Activated naive CD4-positive, alpha-beta T cell treated with anti-CD3 and anti-CD28 coated beads for 36 hours (primary cell): ENCODE data around the gene USP6. TPM values are rescaled to one million over a fixed set of nuclear protein-coding genes. Genes with fewer than 3 reads are reported as not detected.
"Not testable (repeated sequence)": the region's sequence is repeated elsewhere in the genome, so short reads cannot be mapped to it uniquely, and the experiment has no call there.

Source experiments
- CTCF ChIA-PET: fragments of 350-600 bp; sonication (Branson Sonifier 250); formaldehyde crosslinking; loops from one replicate; lab custom pipeline; 2021; ENCODE audit warnings: antibody characterized with exemption; lab: Charles Lee
- DNase-seq: peaks from one replicate; pipeline ENCODE4 v3.0.0-alpha.2; 2020
- H3K27ac Mint-ChIP-seq: one replicate; pipeline ENCODE4 v1.8.0; 2021; ENCODE audit warnings: mild to moderate bottlenecking, mixed read lengths
- H3K27me3 Mint-ChIP-seq: one replicate; pipeline ENCODE4 v1.8.0; 2021; ENCODE audit warnings: low read depth, mixed read lengths
- H3K36me3 Mint-ChIP-seq: one replicate; pipeline ENCODE4 v1.8.0; 2021; ENCODE audit warnings: low read depth, mixed read lengths
- H3K4me1 Mint-ChIP-seq: one replicate; pipeline ENCODE4 v1.8.0; 2021; ENCODE audit warnings: low read depth, mixed read lengths
- H3K4me3 Mint-ChIP-seq: one replicate; pipeline ENCODE4 v1.8.0; 2021; ENCODE audit warnings: mild to moderate bottlenecking, moderate library complexity, mixed read lengths
- H3K9me3 Mint-ChIP-seq: one replicate; pipeline ENCODE4 v1.8.0; 2021; ENCODE audit warnings: mixed read lengths
- intact Hi-C: fragments of 100-400 bp; cut with micrococcal nuclease; formaldehyde crosslinking; loops from one replicate; pipeline ENCODE4 v1.15.1; 2023
- total RNA-seq, 2 experiments: library from RNA; stranded (reverse); gene quantifications; one replicate each; pipeline ENCODE4 v1.2.3, GENCODE V29; 2021

Gene USP6
- total RNA-seq, 2 experiments from 2014 or later, result 0.05 TPM; not detected in 1

- intact Hi-C loops, result no loop called here
- Mint-ChIP-seq H3K9me3 (peaks cover 38% of the 10 kb centered on the region), H3K4me1 (peaks cover 9% of the 10 kb centered on the region), H3K27me3 (peaks cover 11% of the 10 kb centered on the region), H3K36me3 (peaks cover 35% of the 10 kb centered on the region), H3K4me3 (peak overlapping the region; percentile 72), H3K27ac (no peak overlapping the region)
- CTCF ChIA-PET, result no interaction called here
- peak; percentile 38 for DNase-seq
Measured at GRCh38 chr17:5097101-5097834, 18.6 kb upstream of the USP6 start.

GRCh38 chr17:5099271-5099670 is 16.6 kb upstream of the USP6 start:
- Mint-ChIP-seq H3K27me3 (peaks cover 11% of the 10 kb centered on the region), H3K4me3 (no peak overlapping the region), H3K27ac (no peak overlapping the region), H3K4me1 (peaks cover 9% of the 10 kb centered on the region), H3K36me3 (peaks cover 23% of the 10 kb centered on the region), H3K9me3 (peaks cover 24% of the 10 kb centered on the region)
- DNase-seq, result no peak
- intact Hi-C loops, result no loop called here
- CTCF ChIA-PET, result no interaction called here

DNA sequence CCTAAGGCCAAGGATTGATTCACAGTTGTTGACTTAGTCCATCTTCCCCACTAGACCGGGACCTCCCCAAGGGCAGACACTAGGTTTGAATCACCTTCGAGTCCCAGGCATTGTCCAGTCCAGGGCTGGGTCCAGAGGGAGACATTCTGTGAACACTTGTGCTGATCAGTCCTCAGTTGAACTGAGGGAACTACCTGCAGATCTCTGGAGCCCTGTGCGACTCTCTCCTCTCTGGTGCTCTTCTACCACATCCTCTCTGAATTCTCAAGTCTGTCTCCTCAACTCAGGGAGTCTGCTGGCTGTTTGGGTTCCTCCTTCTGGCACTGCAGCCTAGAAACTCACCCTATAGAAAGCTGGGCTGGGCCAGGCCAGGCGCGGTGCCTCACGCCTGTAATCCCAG is 15.0 kb upstream of the USP6 start:
- Mint-ChIP-seq H3K36me3 (peaks cover 25% of the 10 kb centered on the region), H3K4me3 (no peak overlapping the region), H3K4me1 (peaks cover 9% of the 10 kb centered on the region), H3K27me3 (peaks cover 11% of the 10 kb centered on the region), H3K27ac (no peak overlapping the region), H3K9me3 (peaks cover 19% of the 10 kb centered on the region)
- DNase-seq, result no peak
- intact Hi-C loops, result no loop called here
- CTCF ChIA-PET, result no interaction called here

GRCh38 chr17:5110816-5111215 is 5.0 kb upstream of the USP6 start:
- H3K36me3 Mint-ChIP-seq, result peaks cover 65% of the 10 kb centered on the region
- H3K4me3 Mint-ChIP-seq, result peak overlapping the region; percentile 89
- peaks cover 10% of the 10 kb centered on the region for H3K27me3 Mint-ChIP-seq
- H3K4me1 Mint-ChIP-seq, result peaks cover 27% of the 10 kb centered on the region
- intact Hi-C loops, result loop anchor here (1.0 to 5.0 kb wide), 4 partner anchors 32 to 171 kb away; partner anchors contain the start of genes INCA1, KIF1C, RABEP1 and ZFP3
- H3K27ac Mint-ChIP-seq, result peak overlapping the region; percentile 81
- DNase-seq, result peak; percentile 36
- H3K9me3 Mint-ChIP-seq, result peaks cover 9% of the 10 kb centered on the region
- CTCF ChIA-PET, result interaction anchor here (0.6 to 1.3 kb wide), 3 partner anchors 32 to 796 kb away, joined by 3 to 8 read pairs (median 3); partner anchors contain the start of gene ZFP3

GRCh38 chr17:5111402-5112204 is 4.2 kb upstream of the USP6 start, which contains the start of gene ZNF232:
TSS of gene ZNF232 (minus strand) at chr17:5111878. CDS start at chr17:5111822, 56 bp downstream.
- peaks cover 3% of the 10 kb centered on the region for H3K9me3 Mint-ChIP-seq
- CTCF ChIA-PET, result interaction anchor here (1.3 kb wide), 1 partner anchor 33 kb away, joined by 3 read pairs; the partner anchor contains the start of gene ZFP3
- intact Hi-C loops, result loop anchor here (1.0 to 5.0 kb wide), 4 partner anchors 33 to 171 kb away; partner anchors contain the start of genes INCA1, KIF1C, RABEP1 and ZFP3
- peak within 1 kb of the TSS; percentile 81 for H3K27ac Mint-ChIP-seq
- H3K27me3 Mint-ChIP-seq, result peaks cover 16% of the 10 kb centered on the region
- H3K36me3 Mint-ChIP-seq, result peaks cover 57% of the 10 kb centered on the region
- peak; percentile 95 for DNase-seq
- H3K4me1 Mint-ChIP-seq, result peaks cover 27% of the 10 kb centered on the region
- peak within 1 kb of the TSS; percentile 89 for H3K4me3 Mint-ChIP-seq

DNA sequence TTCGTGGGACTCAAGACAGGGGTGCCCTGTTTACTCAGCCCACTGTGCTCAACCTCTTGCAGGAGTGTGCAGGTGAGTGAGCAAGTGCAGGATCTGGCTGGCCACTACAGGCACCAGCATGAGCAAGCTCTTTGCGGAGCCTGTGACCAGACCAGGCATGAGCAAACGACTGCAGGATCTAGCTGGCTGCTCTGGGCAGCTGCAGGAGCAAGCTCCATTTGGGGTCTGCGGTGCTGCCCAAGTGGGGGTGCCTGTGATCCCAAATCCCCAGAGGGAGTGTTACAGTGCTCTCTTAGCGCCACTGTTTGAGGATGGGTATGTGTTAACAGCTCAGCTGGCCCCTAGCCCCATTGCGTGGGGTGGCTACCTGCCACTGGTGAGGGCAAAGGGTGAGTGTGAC is 2.4 kb downstream of the USP6 start:
- Mint-ChIP-seq H3K9me3 (no peaks in the 10 kb centered on the region), H3K4me3 (no peak overlapping the region), H3K27me3 (peaks cover 40% of the 10 kb centered on the region), H3K4me1 (peaks cover 2% of the 10 kb centered on the region), H3K36me3 (peaks cover 13% of the 10 kb centered on the region), H3K27ac (no peak overlapping the region)
- intact Hi-C loops, result no loop called here
- DNase-seq, result no peak
- CTCF ChIA-PET, result interaction anchor here (1.2 kb wide), 1 partner anchor 138 kb away, joined by 3 read pairs; no protein-coding TSS in a partner anchor

DNA sequence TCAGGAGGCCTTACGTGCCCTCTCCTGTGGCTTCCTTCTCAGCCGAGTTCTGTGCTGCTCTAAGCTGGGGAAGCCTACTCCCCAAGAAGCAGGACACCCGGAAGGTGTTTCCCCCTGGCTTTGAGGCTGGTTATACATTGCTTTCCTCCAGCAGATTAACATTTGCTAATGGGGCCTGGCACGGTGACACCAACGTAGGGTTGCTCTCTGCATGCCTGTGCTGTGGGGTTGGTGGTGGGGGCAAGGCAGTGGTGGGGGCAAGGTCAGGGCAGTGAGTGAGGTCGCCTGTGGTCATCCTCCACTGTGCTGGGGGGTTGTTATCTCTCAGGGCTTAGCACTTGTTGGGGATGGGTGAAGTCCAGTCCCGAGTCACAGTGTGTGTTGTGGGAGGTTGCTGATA is 4.2 kb downstream of the USP6 start:
- no peak overlapping the region for H3K27ac Mint-ChIP-seq
- intact Hi-C loops, result no loop called here
- no peak overlapping the region for H3K4me3 Mint-ChIP-seq
- peaks cover 47% of the 10 kb centered on the region for H3K27me3 Mint-ChIP-seq
- no peaks in the 10 kb centered on the region for H3K36me3 Mint-ChIP-seq
- CTCF ChIA-PET, result no interaction called here
- peaks cover 4% of the 10 kb centered on the region for H3K4me1 Mint-ChIP-seq
- DNase-seq, result no peak
- no peaks in the 10 kb centered on the region for H3K9me3 Mint-ChIP-seq

GRCh38 chr17:5120436-5121185 is 4.8 kb downstream of the USP6 start:
- DNase-seq, intact Hi-C loops, H3K36me3 Mint-ChIP-seq, CTCF ChIA-PET, H3K9me3 Mint-ChIP-seq, H3K4me3 Mint-ChIP-seq, H3K27ac Mint-ChIP-seq, H3K4me1 Mint-ChIP-seq: not testable (repeated sequence)
- peaks cover 43% of the 10 kb centered on the region for H3K27me3 Mint-ChIP-seq

DNA sequence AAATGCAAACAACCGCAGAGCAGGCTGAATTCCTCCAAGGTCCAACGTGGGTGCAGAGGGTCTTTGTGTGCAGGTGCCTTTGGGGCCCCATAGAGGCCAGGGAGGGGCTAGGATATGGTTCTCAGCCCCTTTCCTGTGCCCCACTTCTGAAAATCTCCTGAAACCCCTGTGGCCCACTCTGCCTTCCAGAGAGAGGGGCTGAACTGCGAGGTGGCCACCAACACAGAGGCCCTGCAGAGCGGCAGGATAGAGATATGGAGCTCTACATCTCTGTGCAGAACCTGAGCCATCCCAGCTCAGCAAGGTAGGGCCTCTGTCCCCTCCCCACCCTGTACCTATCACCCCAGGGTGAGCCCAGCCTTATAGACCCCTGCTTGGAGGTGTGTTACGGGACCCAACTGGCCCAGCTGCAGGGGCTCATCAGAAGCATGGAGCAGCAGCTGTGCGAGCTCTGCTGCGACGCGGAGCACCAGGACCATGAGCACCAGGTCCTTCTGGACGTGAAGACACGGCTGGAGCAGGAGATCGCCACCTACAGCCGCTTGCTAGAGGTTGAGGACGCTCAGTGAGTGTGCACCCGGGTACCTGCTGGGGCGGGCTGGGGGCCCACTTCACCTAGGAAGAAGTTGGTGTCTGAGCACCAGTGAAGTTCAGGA is 5.5 kb downstream of the USP6 start:
- Mint-ChIP-seq H3K4me1 (peaks cover 4% of the 10 kb centered on the region), H3K36me3 (no peaks in the 10 kb centered on the region), H3K27me3 (peaks cover 39% of the 10 kb centered on the region), H3K27ac (no peak overlapping the region), H3K4me3 (no peak overlapping the region), H3K9me3 (no peaks in the 10 kb centered on the region)
- CTCF ChIA-PET, result no interaction called here
- no peak for DNase-seq
- intact Hi-C loops, result no loop called here

- not testable (repeated sequence) for H3K4me3 Mint-ChIP-seq, DNase-seq, H3K27ac Mint-ChIP-seq
Measured at GRCh38 chr17:5122056-5122455, 6.2 kb downstream of the USP6 start.

DNA sequence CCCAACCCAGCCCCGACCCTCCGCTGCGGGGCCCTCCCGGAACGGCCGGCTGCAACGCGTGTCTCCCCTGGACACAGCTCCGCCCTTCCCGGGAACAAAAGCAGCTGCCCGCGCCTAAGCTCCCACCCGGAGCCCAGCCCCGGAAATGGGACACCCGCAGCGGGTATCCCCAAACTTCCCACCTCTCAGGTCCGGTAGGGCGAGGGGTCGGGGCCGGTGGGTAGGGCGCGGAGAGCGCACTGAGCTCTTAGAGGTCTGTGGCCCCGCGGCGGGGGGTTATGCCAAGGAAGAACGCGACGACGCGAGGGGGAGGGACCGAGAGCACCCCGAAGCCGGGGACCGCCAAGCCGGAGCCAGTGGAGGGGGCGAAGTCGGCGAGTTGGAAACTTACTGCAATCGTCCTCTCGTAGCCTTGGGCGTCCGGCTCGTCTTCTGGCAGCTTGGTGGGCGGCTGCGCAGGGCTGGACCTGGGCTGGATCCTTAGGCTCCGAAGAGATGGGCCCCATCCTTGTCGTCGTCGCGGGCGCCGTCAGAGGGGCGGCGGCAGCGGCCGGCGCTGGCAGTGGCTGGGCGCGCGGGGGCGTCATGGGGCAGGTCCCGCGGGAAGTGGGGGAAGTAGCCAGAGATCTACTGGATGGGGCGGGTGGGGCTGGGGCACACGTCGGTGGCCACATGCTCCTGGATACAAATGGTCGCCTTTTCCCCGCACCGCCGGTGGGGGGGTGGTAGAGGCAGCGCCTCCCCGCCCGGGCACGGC is 6.9 kb downstream of the USP6 start:
- intact Hi-C loops, result no loop called here
- Mint-ChIP-seq H3K9me3 (no peaks in the 10 kb centered on the region), H3K27ac (no peak overlapping the region), H3K27me3 (peaks cover 35% of the 10 kb centered on the region), H3K4me3 (peak overlapping the region; percentile 28), H3K36me3 (no peaks in the 10 kb centered on the region), H3K4me1 (peaks cover 4% of the 10 kb centered on the region)
- CTCF ChIA-PET, result no interaction called here
- peak; percentile 17 for DNase-seq

More at GRCh38 chr17:5122056-5122455, 6.2 kb downstream of the USP6 start:
- H3K27me3 Mint-ChIP-seq, result peaks cover 32% of the 10 kb centered on the region
- H3K9me3 Mint-ChIP-seq, intact Hi-C loops, H3K4me1 Mint-ChIP-seq, CTCF ChIA-PET, H3K36me3 Mint-ChIP-seq: not testable (repeated sequence)
